Erythroblast (primary cell): ENCODE measurements around the gene MED19.

Source experiments
- DNase-seq, 2 experiments: peaks; one replicate each; lab custom pipeline; 2025; lab: John Stamatoyannopoulos, UW
- GATA1 ChIP-seq: IDR thresholded peaks from 2 replicates; pipeline ENCODE4 v1.6.1; 2011; ENCODE audit warnings: low read depth, mild to moderate bottlenecking, control low read depth, low read length, moderate library complexity
- POLR2A ChIP-seq: IDR thresholded peaks from 2 replicates; pipeline ENCODE4 v1.6.1; 2011; ENCODE audit warnings: mild to moderate bottlenecking, low read length

MED19 gene

GRCh38 chr11:57681168-57681567, 30.8 kb downstream of the MED19 start:
- TF ChIP-seq POLR2A, result no peak
- no peak for TF ChIP-seq GATA1
- peak; percentile 30 to 62 for DNase-seq

- TF ChIP-seq POLR2A (no peak), GATA1 (no peak)
- DNase-seq, result peak; percentile 16 to 51
Measured at GRCh38 chr11:57680552-57680874, 31.5 kb downstream of the MED19 start.

GRCh38 chr11:57679396-57679795, 32.6 kb downstream of the MED19 start:
- TF ChIP-seq GATA1 (no peak), POLR2A (no peak)
- DNase-seq, result no peak

GRCh38 chr11:57675176-57675941, 36.7 kb downstream of the MED19 start:
- no peak for DNase-seq
- TF ChIP-seq POLR2A, result no peak
- TF ChIP-seq GATA1, result no peak

- TF ChIP-seq POLR2A, result no peak
- no peak for TF ChIP-seq GATA1
- DNase-seq, result no peak
Measured at GRCh38 chr11:57674251-57674650, 37.8 kb downstream of the MED19 start.

- DNase-seq, result peak in 1 of 2 experiments; percentile 66
- TF ChIP-seq GATA1 (no peak), POLR2A (no peak)
Measured at GRCh38 chr11:57668434-57668782, 43.6 kb downstream of the MED19 start.

GRCh38 chr11:57667736-57668433, 44.1 kb downstream of the MED19 start, which contains the start of gene ZDHHC5:
TSS of gene ZDHHC5 (plus strand) at chr11:57668114. CDS start at chr11:57673091, 4,977 bp downstream.
- DNase-seq, result peak; percentile 100
- no peak for TF ChIP-seq GATA1
- peak; percentile 93 for TF ChIP-seq POLR2A

- TF ChIP-seq GATA1, result no peak
- no peak for TF ChIP-seq POLR2A
- peak; percentile 99 to 100 for DNase-seq
Measured at GRCh38 chr11:57667117-57667735, 44.8 kb downstream of the MED19 start.

GRCh38 chr11:57663975-57664374, 48.0 kb downstream of the MED19 start:
- no peak for DNase-seq
- no peak for TF ChIP-seq POLR2A
- TF ChIP-seq GATA1, result no peak

GRCh38 chr11:57662893-57663292, 49.1 kb downstream of the MED19 start:
- TF ChIP-seq GATA1 (no peak), POLR2A (no peak)

GRCh38 chr11:57659669-57660068, 52.3 kb downstream of the MED19 start:
- TF ChIP-seq GATA1, result no peak
- no peak for TF ChIP-seq POLR2A
- no peak for DNase-seq

More at GRCh38 chr11:57662893-57663292, 49.1 kb downstream of the MED19 start:
- peak; percentile 54 to 61 for DNase-seq

- no peak for TF ChIP-seq GATA1
- TF ChIP-seq POLR2A, result no peak
- peak; percentile 35 to 57 for DNase-seq
Measured at GRCh38 chr11:57658023-57658361, 54.0 kb downstream of the MED19 start.

- DNase-seq, result peak; percentile 98 to 99
- TF ChIP-seq POLR2A (peak; percentile 73), GATA1 (no peak)
Measured at GRCh38 chr11:57657194-57658022, 54.6 kb downstream of the MED19 start, which contains the start of gene CLP1. TSS of gene CLP1 (plus strand) at chr11:57657762. CDS start at chr11:57659477, 1,715 bp downstream.
